ENCODE results near the gene FLRT2. TPM values are rescaled to one million over a fixed set of nuclear protein-coding genes. Genes with fewer than 3 reads are reported as not detected.

Gene FLRT2
- polyA plus RNA-seq, 1 donor (not counting 4 experiments of a cell fraction or from before 2014, with no cell fraction given): 69.2 TPM

- Histone ChIP-seq H3K79me2 (ENCODE audit: control insufficient read depth, insufficient read depth, low read length) (peaks cover 18% of the 10 kb centered on the region), H3K9me3 (ENCODE audit: control insufficient read depth, low read depth, low read length) (no peaks in the 10 kb centered on the region), H4K20me1 (ENCODE audit: control insufficient read depth, extremely low read depth, insufficient read depth, low read length) (no peaks in the 10 kb centered on the region), H3K36me3 (ENCODE audit: control insufficient read depth in 2 of 2, extremely low read depth in 1 of 2, insufficient read depth in 2 of 2, low read length in 2 of 2) (peaks cover 5 to 12% of the 10 kb centered on the region in 2 experiments), H3K4me2 (ENCODE audit: control insufficient read depth, extremely low read depth, insufficient read depth, low read depth, low read length) (no peak overlapping the region), H3K4me1 (ENCODE audit: control insufficient read depth, extremely low read depth, insufficient read depth, low read length) (peaks cover 27% of the 10 kb centered on the region), H3K9me1 (ENCODE audit: control insufficient read depth, extremely low read depth, insufficient read depth, low read length) (no peaks in the 10 kb centered on the region), H3K27me3 (ENCODE audit: control insufficient read depth, extremely low read depth, insufficient read depth, low read length) (no peaks in the 10 kb centered on the region), H2AFZ (ENCODE audit: control insufficient read depth, low read length) (no peak overlapping the region), H3K27ac (ENCODE audit: control insufficient read depth, insufficient read depth, low read length) (no peak overlapping the region), H3K4me3 (ENCODE audit: control insufficient read depth in 2 of 3, extremely low read depth in 1 of 3, insufficient read depth in 2 of 3, low read depth in 1 of 3, low read length in 3 of 3) (no peak overlapping the region), H3K9ac (ENCODE audit: control insufficient read depth, extremely low read depth, insufficient read depth, low read length) (no peak overlapping the region)
- no peak for TF ChIP-seq EZH2 (IDR thresholded peaks at IDR 0.05; ENCODE audit: low read length)
- no peak for TF ChIP-seq CTCF (optimal IDR thresholded peaks at IDR 0.05 in 1 of 3, IDR thresholded peaks at IDR 0.05 in 1 of 3, conservative IDR thresholded peaks at IDR 0.05 in 1 of 3; ENCODE audit: extremely low read depth in 1 of 3, insufficient read depth in 2 of 3, low read length in 3 of 3)
- no peak for FAIRE-seq
- dilution Hi-C loops (cut with MboI; ENCODE audit: extremely low pct_ligation_motif_present, low sequenced_read_pairs): no loop called here
- DNase-seq (ENCODE audit: low read depth, low spot score): no peak
Observed at GRCh38 chr14:85574853-85575616, 45.1 kb downstream of the FLRT2 start.

GRCh38 chr14:85575617-85575898 is 45.6 kb downstream of the FLRT2 start:
- H3K27ac ChIP-seq (ENCODE audit: control insufficient read depth, insufficient read depth, low read length): no peak overlapping the region
- H3K36me3 ChIP-seq (ENCODE audit: control insufficient read depth in 2 of 2, extremely low read depth in 1 of 2, insufficient read depth in 2 of 2, low read length in 2 of 2): peaks cover 5 to 12% of the 10 kb centered on the region in 2 experiments
- H3K4me3 ChIP-seq (ENCODE audit: control insufficient read depth in 2 of 3, extremely low read depth in 1 of 3, insufficient read depth in 2 of 3, low read depth in 1 of 3, low read length in 3 of 3): no peak overlapping the region
- H3K4me2 ChIP-seq (ENCODE audit: control insufficient read depth, extremely low read depth, insufficient read depth, low read depth, low read length): no peak overlapping the region
- H3K9me1 ChIP-seq (ENCODE audit: control insufficient read depth, extremely low read depth, insufficient read depth, low read length): no peaks in the 10 kb centered on the region
- H3K79me2 ChIP-seq (ENCODE audit: control insufficient read depth, insufficient read depth, low read length): peaks cover 18% of the 10 kb centered on the region
- H3K4me1 ChIP-seq (ENCODE audit: control insufficient read depth, extremely low read depth, insufficient read depth, low read length): peaks cover 27% of the 10 kb centered on the region
- dilution Hi-C loops (cut with MboI; ENCODE audit: extremely low pct_ligation_motif_present, low sequenced_read_pairs): no loop called here
- H3K27me3 ChIP-seq (ENCODE audit: control insufficient read depth, extremely low read depth, insufficient read depth, low read length): no peaks in the 10 kb centered on the region
- H3K9ac ChIP-seq (ENCODE audit: control insufficient read depth, extremely low read depth, insufficient read depth, low read length): no peak overlapping the region
- DNase-seq (ENCODE audit: low read depth, low spot score) (no peak), FAIRE-seq (no peak)
- H2AFZ ChIP-seq (ENCODE audit: control insufficient read depth, low read length): no peak overlapping the region
- no peaks in the 10 kb centered on the region for H4K20me1 ChIP-seq (ENCODE audit: control insufficient read depth, extremely low read depth, insufficient read depth, low read length)
- no peak for TF ChIP-seq CTCF (optimal IDR thresholded peaks at IDR 0.05 in 1 of 3, IDR thresholded peaks at IDR 0.05 in 1 of 3, conservative IDR thresholded peaks at IDR 0.05 in 1 of 3; ENCODE audit: extremely low read depth in 1 of 3, insufficient read depth in 2 of 3, low read length in 3 of 3)
- no peak for TF ChIP-seq EZH2 (IDR thresholded peaks at IDR 0.05; ENCODE audit: low read length)
- H3K9me3 ChIP-seq (ENCODE audit: control insufficient read depth, low read depth, low read length): no peaks in the 10 kb centered on the region
